Ovary (tissue), 3 donors: ENCODE measurements around the gene AGO1.

Experiments
- POLR2A ChIP-seq: fragments of 450-650 bp; IDR thresholded peaks from one replicate; pipeline ENCODE4 v1.6.1; 2017; ENCODE audit warnings: antibody characterized with exemption, mild to moderate bottlenecking, moderate library complexity
- TF ChIP-seq, protein P1 (sequence below), 3 donors: fragments of 450-650 bp in 2 of 3; fragments of 200-600 bp in 1 of 3; IDR thresholded peaks; one replicate each; pipeline versions ENCODE4 v1.5.1 to v1.8.0; 2016 to 2022; ENCODE audit warnings: antibody characterized with exemption in 3 of 3, mild to moderate bottlenecking in 1 of 3
- donor health status: DM: no; HTN: no; CAD: no.

DNA sequence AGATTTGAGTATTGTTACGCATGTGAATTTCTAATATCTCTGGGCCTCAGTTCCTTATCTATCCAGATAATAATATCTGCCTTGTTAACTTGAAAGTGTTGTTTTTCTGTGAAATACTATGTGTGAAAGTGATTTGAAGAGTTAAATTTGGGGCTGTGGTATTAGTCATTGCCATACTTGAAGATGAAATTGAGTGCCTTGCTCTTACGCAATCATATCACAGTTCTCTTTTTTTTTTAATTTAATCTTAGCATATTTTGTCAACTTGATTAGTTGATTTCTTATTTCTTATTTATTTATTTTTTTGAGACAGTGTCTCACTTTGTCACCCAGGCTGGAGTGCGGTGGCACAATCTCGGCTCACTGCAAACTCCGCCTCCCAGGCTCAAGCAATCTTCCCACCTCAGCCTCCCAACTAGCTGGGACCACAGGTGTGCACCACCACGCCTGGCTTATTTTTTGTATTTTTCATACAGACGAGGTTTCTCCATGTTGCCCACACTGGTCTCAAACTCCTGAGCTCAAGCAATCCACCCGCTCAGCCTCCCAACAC is 44.2 kb upstream of the AGO1 start:
- no peak for TF ChIP-seq POLR2A
- TF ChIP-seq, protein P1, sequence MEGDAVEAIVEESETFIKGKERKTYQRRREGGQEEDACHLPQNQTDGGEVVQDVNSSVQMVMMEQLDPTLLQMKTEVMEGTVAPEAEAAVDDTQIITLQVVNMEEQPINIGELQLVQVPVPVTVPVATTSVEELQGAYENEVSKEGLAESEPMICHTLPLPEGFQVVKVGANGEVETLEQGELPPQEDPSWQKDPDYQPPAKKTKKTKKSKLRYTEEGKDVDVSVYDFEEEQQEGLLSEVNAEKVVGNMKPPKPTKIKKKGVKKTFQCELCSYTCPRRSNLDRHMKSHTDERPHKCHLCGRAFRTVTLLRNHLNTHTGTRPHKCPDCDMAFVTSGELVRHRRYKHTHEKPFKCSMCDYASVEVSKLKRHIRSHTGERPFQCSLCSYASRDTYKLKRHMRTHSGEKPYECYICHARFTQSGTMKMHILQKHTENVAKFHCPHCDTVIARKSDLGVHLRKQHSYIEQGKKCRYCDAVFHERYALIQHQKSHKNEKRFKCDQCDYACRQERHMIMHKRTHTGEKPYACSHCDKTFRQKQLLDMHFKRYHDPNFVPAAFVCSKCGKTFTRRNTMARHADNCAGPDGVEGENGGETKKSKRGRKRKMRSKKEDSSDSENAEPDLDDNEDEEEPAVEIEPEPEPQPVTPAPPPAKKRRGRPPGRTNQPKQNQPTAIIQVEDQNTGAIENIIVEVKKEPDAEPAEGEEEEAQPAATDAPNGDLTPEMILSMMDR (IDR thresholded peaks at IDR 0.05) = no peak
